SHP77 (cell line): Measurements from ENCODE around the gene MAGED2.
A peak's percentile ranks its signal among the peaks of the same experiment; 100 is the strongest.
"Not testable (repeated sequence)": the region's sequence is repeated elsewhere in the genome, so short reads cannot be mapped to it uniquely, and the experiment has no call there.

Source experiments
- DNase-seq, 2 experiments: peaks; one replicate each; lab custom pipeline; 2025; lab: John Stamatoyannopoulos, UW

The MAGED2 gene

DNA sequence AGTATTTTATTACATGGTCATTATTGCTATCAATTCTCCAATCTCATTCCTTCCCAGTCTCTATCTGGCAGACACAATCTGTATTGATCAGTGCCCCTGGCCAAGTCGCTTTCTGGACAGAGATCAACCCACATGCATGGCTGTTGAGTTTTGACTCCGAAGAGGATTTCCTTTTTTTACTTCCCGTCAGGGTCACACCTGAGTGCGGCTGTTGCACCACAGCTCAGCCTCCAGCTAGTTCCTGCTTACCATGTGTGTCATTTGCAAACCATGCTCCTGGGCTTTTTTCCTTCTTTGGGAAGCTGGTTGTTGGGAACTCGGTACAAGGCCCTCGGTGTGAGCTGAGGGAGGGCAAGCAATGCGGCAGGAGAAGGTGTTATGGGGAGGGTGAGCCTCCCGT, 11.7 kb downstream of the MAGED2 start:
- no peak for DNase-seq

DNA sequence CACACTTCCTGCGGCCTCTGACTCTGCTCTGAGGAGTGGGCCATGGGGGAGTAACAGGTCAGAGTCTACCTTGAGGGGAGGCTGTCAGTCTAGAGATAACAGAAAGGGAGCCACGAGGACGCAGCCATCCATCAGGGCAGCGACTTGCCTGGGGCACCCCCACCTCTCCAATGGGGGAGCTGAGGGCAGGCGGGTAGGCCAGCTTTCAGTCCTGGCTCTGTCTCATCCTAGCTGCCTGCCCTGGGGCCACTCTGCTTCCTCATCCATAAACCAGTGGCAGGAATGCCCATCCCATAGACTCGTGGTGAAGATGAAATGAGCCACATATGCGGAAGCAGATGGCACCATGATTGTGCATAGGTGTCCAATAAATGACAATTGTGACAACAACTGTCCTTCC, 13.2 kb downstream of the MAGED2 start:
- DNase-seq = no peak

DNA sequence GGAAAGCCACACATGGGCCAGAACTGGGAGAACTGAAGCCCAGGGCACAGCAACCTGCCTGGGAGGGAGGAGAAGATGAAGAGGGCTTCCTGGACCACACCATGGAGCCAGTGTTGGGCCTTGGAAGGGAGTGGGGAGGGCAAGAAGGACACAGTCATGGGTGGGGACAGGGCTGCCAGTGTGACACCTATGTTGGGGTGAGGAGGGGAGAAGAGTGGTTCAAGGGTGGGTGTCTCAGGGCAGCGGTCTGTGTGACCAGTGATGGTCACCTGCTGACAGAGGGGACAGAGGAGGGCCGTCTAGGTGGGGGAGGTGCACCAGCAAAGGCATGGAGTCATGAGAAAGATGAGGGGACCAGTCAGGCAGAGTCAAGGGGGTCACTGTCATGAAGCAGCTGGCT, 13.8 kb downstream of the MAGED2 start:
- no peak for DNase-seq

DNA sequence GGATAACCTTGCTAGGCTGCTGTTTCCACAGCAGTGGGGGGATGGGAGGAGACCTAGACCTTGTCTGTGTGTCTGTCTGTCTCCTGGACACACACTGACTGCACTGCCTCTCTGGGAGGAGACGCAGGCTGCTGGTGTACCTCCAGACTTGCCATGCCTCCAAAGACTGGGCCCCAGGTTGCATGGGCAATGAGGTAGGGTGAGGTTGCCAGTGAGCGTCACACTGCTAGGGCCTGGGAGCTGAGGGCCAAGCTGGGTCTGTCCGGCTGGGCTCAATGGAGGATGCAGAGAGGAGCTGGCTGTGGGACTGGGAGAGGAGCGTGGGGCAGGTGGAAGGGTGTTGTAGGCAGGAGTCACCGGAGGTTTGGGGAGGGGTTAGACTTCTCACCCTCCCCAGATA, 16.6 kb downstream of the MAGED2 start:
- DNase-seq = no peak

DNA sequence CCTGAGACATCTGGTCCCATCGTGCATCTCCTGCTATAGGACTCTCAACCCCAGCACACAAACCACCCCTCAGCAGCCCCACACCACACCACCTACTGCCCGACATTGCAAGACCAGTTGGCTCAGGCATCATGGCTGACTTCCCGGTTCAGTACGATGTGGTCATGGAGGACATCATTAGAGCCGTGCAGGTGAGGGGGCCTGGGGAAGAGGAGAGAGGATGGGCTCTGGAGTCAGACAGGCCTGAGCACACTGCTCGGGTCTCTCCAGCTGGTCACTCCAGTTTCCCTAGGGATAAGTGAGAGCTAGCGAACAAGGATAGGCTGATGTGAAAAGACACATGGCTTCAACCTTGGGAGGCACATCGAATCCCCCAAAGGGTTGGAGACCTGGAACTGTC, 17.2 kb downstream of the MAGED2 start:
- DNase-seq = no peak

DNA sequence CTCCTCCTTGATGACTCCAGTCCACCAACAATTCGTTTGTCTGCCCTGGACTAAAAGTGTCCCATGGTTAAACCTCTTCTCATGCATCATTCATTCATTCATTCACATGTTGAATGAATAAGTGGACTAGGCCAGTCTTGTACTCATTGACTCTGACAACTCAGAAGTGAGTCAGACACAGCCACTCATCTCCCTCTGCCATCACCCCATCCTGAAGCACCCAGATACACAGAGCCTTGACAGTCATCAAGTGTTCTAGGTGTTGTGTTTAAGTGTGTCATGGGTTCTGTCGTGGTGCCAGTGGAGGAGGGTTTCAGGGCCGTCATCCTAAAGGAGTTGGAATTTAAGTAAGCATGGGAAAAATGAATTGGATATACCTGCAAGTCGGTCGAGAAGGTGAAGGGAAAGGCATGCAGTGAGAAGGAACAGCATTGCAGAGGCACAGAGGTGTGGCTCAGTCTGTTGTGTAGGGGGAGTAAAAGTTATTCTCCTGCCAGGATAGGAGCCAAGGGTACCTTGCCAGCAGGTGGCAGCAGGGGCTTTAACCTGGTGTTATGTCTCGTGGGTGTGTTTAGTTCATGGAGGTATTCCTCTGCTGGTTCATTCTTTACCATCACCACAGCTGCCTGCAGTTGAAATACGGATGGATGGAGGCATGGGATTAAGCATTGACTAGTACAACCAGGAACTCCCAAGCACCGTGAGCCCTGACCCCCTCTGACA, 18.3 kb downstream of the MAGED2 start:
- peak; percentile 15 to 18 for DNase-seq

DNA sequence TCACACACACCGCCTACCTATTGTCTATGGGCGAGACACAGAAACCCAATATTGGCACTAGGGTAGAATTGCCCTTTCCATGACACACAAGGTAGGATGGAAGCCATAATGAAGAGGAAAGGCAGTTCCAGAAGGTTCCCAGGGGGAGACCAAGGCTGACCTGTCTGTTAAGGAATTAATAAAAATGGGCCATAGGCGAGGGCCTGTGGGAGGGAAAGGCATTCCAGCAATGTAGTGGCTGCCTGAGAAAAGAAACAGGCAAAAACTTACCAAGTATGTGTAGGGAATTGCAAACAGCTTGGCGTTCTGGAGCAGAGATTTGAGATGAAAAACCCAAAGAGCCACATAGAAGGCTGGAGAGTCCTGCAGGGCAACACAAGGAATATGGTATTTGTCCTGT, 19.1 kb downstream of the MAGED2 start:
- DNase-seq = no peak

- DNase-seq = no peak
Measured at GRCh38 chrX:54838583-54838982, 31.0 kb downstream of the MAGED2 start.

GRCh38 chrX:54841184-54841874, 33.8 kb downstream of the MAGED2 start:
- not testable (repeated sequence) for DNase-seq

DNA sequence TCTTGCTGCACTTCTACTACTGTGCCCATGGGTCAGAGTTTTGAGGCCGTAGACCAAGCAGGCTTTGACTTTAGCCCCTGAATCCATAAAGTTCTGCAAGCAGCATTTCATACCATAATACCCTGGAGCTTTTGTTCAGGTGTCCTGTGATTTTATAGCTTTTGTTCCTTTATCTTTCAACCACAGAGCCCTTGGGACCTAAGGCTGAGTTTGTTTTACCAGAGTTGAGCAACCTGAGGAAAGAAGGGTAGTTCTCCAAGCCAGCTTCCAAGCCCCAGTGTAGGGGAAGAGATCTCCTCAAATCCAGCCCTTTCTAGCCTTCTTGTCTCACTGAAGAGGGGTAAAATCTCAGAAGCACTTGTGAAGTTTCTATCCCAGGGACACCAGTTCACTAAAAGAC, 35.1 kb downstream of the MAGED2 start:
- no peak for DNase-seq

DNA sequence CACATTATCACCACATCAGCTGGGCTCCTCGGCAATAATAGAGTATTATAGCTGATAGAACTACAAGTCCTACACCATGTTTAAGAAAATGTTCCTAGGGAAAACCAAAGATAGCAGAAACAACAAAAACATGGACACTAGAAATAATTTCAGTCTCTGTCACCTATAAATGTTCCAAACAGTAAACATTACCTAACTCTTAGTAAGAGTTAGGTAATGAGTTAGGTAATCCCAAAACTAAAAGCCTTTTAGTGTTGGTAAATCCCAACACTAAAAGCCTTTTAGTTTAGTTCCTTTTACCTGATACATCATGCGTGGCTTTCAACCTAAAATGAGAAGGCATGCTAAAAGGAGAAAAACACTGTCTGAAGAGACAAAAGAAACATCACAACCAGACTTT, 35.5 kb downstream of the MAGED2 start:
- DNase-seq = no peak

- not testable (repeated sequence) for DNase-seq
Measured at GRCh38 chrX:54847700-54848099, 40.2 kb downstream of the MAGED2 start.

GRCh38 chrX:54865208-54865607, 57.7 kb downstream of the MAGED2 start:
- DNase-seq = no peak
